22Rv1 (cell line): ENCODE measurements around the gene RORC.

Source experiments
- H3K27ac ChIP-seq: fragments of 450-650 bp; 2 replicates; pipeline ENCODE4 v1.5.1; 2017
- ZFX ChIP-seq: fragments of 450-650 bp; IDR thresholded peaks from 2 replicates; pipeline ENCODE4 v1.6.1; 2017; ENCODE audit warnings: antibody characterized with exemption, borderline replicate concordance
- TF ChIP-seq, protein P1 (sequence below): fragments of 450-650 bp; IDR thresholded peaks from 2 replicates; pipeline ENCODE4 v1.5.1; 2017; ENCODE audit warnings: mild to moderate bottlenecking

Gene RORC

GRCh38 chr1:151805066-151805820 is 26.4 kb downstream of the RORC start, which contains the start of gene LINGO4:
Gene LINGO4, minus strand, starts transcription at chr1:151805419. Its CDS starts 2,715 bp downstream, at chr1:151802704.
- H3K27ac ChIP-seq: no peak within 1 kb of the TSS
- TF ChIP-seq ZFX: no peak

- no peak overlapping the region for H3K27ac ChIP-seq
- TF ChIP-seq, protein P1, sequence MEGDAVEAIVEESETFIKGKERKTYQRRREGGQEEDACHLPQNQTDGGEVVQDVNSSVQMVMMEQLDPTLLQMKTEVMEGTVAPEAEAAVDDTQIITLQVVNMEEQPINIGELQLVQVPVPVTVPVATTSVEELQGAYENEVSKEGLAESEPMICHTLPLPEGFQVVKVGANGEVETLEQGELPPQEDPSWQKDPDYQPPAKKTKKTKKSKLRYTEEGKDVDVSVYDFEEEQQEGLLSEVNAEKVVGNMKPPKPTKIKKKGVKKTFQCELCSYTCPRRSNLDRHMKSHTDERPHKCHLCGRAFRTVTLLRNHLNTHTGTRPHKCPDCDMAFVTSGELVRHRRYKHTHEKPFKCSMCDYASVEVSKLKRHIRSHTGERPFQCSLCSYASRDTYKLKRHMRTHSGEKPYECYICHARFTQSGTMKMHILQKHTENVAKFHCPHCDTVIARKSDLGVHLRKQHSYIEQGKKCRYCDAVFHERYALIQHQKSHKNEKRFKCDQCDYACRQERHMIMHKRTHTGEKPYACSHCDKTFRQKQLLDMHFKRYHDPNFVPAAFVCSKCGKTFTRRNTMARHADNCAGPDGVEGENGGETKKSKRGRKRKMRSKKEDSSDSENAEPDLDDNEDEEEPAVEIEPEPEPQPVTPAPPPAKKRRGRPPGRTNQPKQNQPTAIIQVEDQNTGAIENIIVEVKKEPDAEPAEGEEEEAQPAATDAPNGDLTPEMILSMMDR: no peak
- no peak for TF ChIP-seq ZFX
These were observed 27.7 kb downstream of the RORC start for GRCh38 chr1:151803915-151804314.

GRCh38 chr1:151803164-151803563 is 28.4 kb downstream of the RORC start:
- no peak overlapping the region for H3K27ac ChIP-seq
- TF ChIP-seq, protein P1: no peak
- no peak for TF ChIP-seq ZFX

GRCh38 chr1:151802372-151802771 is 29.2 kb downstream of the RORC start:
- TF ChIP-seq ZFX: no peak
- TF ChIP-seq, protein P1: no peak
- H3K27ac ChIP-seq: no peak overlapping the region

DNA sequence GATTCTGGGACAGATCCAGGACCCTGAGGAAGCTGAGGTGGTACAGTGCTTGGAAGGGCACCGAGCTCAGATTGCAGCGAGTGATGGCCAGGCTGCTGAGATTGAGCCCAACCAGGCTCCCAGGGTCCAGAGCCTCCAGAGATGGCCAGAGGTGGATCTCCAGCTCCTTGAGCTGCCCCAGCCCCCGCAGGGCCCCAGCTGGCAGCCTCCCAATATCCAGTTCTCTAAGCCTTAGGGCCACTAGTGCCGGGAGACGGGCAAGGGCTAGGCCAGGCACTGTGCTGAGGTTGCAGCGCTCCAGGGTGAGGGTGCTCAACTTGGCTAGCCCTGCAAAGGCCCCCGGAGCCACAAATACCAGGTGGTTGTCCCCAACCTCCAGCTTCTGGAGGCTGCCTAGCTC is 29.8 kb downstream of the RORC start:
- TF ChIP-seq ZFX: no peak
- TF ChIP-seq, protein P1: no peak
- no peak overlapping the region for H3K27ac ChIP-seq

- no peak overlapping the region for H3K27ac ChIP-seq
- TF ChIP-seq, protein P1: no peak
- no peak for TF ChIP-seq ZFX
These were observed 30.2 kb downstream of the RORC start for GRCh38 chr1:151801310-151801820.

DNA sequence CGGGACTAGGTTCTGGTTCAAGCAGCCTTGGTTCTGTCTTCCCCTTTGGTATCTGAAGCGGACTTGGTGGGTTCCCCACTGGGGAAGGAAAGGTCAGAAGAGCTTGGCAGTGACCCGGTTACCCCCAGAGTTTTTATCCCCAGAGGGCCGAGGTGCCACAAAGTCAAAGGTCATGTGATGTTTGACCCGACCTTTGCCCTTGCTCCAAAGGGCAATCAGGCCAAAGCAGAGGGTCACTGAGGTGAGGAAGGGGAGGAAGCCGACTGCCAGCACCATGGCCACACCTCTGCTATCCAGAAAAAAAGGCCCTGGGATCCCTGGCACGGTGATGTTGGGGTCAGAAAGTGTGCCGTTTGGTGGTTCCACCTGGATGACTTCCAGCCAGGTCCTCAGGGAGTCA is 30.8 kb downstream of the RORC start:
- H3K27ac ChIP-seq: no peak overlapping the region
- no peak for TF ChIP-seq ZFX
- TF ChIP-seq, protein P1: no peak
